Measurements from ENCODE around the gene ATAD2B.
"Not testable (repeated sequence)": the region's sequence is repeated elsewhere in the genome, so short reads cannot be mapped to it uniquely, and the experiment has no call there.

Gene ATAD2B

DNA sequence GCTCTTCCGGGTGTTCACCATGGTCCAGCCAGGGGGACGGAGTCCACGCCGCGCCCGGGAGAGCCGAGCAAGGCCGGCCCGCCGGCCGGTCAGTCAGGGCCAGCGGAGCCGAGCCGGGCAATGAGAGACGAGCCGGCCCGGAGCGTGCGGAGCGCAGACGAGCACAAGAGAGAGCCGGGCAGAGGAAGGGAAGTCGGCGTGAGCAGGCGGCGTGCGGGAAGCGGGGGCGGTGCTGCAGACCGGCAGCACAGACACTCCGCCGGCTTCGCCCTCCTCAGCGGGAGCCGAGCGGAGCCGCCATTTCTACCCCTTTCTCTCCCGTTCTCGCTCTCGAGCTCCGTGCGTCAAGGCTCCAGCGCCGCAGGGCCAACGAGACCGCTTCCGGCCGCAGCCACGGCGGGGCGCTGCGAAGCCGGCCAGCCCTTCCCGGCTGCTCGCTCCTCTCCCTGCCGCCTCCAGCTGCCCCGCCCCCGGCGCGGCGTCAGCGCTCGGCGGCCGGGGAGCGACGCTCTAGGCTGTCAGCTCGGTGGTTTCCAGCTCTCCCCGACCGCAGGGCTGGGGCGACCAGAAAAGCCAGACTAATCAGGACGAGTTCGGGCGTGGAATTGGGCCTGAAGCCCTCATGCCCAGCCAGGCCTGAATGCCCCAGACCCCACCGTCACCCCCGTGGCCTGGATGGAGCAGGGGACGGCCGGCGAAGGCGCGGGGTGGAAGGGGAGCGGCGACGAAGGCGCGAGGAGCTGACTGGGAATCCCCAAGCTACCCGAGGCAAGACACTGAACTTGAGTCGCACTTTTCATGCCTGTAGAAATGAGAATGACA lies at the start of gene ATAD2B:
TSS of gene ATAD2B (minus strand) at position 374 of the 822 bp plus-strand sequence. CDS start at position 21, 353 bp downstream.
- DNase-seq (ENCODE audit: low read depth in 2 of 2, low spot score in 1 of 2) = peak; percentile 78 to 83

DNA sequence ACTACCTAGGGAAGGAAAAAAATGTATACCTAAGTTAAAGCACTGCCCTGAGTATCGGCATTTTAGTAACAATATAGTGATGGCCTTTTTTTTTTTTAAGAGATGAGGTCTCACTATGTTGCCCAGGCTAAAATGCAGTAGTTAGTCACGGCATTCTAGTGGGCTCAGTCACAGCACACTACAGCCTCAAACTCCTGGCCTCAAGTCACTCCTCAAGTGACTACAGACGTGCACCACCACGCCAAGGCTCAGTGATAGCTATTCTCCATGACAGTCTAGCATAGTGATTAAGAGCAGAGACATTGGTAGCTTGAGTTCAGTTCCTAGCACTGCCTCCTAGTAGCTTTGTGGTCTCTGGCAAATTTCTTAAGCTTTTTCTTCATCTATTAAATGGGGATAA lies 40.9 kb upstream of the ATAD2B start:
- DNase-seq (ENCODE audit: low read depth in 2 of 2, low spot score in 1 of 2) = no peak

DNA sequence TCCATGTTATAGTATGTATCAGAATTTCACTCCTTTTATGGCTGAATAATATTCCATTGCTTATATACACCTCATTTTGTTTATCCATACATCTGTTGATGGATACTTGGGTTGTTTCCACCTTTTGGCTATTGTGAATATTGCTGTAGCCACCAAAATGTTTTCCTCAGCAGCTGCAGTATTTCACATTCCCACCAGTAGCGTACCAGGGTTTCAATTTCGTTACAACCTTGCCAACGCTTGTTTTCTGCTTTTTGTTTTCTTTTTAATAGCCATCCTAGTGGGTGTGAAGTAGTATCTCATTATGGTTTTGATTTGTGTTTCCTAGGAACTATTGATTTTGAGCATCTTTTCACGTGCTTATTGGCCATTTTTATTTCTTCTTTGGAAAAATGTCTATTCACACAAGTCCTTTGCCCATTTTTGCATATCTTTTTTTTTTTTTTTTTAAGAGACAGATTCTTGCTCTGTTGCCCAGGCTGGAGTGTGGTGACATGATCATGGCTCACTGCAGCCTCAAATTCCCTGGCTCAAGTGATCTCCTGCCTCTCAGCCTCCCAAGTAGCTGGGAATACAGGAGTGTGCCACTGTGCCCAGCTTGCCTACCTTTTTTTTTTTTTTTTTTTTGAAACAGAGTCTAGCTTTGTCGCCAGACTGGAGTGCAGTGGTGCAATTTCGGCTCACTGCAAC lies 27.5 kb upstream of the ATAD2B start:
- DNase-seq (ENCODE audit: low read depth in 2 of 2, low spot score in 1 of 2) = no peak

DNA sequence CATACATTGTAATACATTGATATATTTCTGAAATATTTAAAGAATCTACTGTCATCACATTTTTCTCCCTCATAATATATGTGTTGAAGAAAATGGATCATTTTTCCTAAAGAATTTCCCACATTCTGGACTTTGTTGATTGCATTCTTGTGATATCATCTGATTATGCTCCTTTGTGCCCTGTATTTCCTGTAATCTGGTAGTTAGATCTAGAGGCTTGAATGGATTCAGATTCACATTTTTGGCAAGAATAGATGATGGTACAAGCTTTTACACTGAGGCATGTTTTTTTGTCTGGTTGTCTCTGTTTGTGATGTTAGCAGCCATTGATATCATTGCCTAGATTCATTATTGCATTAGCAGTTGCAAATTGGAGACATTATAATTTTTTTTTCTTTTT lies 26.7 kb upstream of the ATAD2B start:
- no peak for DNase-seq (ENCODE audit: low read depth in 2 of 2, low spot score in 1 of 2)

DNA sequence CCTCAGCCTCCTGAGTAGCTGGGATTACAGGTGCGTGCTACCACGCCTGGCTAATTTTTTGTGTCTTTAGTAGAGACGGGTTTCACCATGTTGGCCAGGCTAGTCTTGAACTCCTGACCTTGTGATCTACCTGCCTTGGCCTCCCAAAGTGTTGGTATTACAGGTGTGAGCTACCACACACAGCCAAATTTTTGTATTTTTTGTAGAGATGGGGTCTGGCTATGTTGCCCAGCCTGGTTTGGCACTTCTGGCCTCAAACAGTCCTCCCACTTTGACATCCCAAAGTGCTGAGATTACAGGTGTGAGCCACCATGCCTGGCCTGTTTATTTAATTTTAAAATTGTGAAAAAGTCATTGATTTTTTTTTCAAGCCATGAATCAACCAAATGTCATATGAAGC lies 25.6 kb upstream of the ATAD2B start:
- not testable (repeated sequence) for DNase-seq (ENCODE audit: low read depth in 2 of 2, low spot score in 1 of 2)

DNA sequence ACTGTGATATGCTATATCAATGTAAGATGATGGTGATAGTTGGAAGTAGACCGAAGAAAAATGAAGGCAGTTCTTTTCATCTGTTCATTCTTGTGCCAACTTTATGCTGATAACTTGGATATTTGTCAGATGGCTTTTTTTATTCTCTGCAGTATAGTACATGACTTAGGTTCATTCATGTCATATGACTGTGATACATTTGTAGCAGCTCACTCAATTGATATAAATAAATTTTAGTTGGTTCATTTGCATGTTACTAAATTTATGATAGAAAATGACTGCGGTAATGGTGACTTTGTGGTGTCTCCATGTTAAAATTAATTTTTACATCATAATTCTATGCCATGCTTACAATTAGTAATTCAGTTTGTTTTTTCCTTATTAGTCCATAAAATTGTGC lies 20.4 kb upstream of the ATAD2B start:
- no peak for DNase-seq (ENCODE audit: low read depth in 2 of 2, low spot score in 1 of 2)

DNA sequence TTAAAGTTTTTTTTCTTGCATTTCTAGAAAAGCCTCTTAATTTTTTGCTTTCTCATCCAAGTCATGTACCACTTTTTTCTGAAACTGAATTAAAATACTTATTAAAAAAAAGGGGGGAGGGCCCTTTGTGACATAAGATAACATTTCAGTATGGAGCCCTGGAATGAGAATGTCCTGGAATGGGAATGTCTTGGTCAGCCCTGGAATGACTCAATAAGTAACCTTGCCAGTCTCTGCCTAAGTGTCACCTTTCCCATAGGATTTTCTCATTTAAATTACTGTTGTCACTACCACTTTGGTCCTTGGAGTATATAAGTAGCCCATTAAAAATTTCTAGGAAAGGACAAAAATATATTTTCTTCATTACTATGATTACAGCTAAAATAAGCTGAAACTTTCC lies 18.1 kb upstream of the ATAD2B start:
- no peak for DNase-seq (ENCODE audit: low read depth in 2 of 2, low spot score in 1 of 2)

DNA sequence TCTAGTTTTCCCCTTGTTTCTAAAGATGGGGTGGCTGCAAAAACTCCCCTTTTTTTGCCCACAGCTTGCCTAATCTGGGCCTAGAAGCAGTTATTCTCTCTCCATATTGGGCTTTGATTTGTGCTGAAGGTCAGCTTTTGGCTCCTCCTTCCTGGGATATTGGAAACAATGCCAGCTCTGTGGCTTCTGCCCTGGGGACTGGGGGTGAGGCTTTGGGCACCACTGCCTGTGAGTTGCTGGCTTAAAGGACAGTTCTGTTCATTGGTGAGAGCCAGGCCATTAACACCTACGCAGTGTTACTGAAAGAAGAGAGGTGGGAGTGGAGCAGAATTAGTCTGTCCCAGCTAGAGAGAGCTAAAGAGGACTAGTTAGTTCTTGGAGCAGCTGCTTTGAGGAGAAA lies 17.6 kb upstream of the ATAD2B start:
- DNase-seq (ENCODE audit: low read depth in 2 of 2, low spot score in 1 of 2) = no peak

DNA sequence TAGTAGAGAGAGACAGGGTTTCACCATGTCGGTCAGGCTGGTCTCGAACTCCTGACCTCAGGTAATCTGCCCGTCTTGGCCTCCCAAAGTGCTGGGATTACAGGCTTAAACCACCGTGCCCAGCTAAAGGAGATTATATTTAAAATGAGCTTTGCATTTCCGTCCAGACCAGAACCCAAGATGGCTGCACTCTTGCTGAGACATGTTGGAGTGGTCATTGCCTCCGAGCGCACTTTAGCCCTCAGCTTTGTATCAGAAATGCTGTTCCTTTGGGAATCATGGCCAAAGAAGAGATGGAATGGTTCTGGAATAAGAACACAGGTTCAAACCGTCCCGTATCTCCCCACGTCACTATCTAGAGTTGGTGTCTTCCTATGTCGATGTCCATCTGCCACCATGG lies 16.7 kb upstream of the ATAD2B start:
- DNase-seq (ENCODE audit: low read depth in 2 of 2, low spot score in 1 of 2) = no peak

DNA sequence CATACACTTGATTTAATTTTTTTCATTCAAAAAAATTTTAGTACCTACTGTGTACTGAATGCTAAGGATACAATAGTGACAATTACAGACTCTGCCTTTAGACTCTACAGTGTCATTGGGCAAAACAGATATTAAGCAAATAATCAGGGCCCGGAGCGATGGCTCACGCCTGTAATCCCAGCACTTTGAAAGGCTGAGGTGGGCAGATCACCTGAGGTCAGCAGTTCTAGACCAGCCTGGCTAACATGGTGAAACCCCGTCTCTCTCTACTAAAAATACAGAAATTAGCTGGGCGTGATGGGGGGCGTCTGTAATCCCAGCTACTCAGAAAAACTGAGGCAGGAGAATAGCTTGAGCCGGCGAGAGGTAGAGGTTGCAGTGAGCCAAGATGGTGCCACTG lies 14.7 kb upstream of the ATAD2B start:
- no peak for DNase-seq (ENCODE audit: low read depth in 2 of 2, low spot score in 1 of 2)

DNA sequence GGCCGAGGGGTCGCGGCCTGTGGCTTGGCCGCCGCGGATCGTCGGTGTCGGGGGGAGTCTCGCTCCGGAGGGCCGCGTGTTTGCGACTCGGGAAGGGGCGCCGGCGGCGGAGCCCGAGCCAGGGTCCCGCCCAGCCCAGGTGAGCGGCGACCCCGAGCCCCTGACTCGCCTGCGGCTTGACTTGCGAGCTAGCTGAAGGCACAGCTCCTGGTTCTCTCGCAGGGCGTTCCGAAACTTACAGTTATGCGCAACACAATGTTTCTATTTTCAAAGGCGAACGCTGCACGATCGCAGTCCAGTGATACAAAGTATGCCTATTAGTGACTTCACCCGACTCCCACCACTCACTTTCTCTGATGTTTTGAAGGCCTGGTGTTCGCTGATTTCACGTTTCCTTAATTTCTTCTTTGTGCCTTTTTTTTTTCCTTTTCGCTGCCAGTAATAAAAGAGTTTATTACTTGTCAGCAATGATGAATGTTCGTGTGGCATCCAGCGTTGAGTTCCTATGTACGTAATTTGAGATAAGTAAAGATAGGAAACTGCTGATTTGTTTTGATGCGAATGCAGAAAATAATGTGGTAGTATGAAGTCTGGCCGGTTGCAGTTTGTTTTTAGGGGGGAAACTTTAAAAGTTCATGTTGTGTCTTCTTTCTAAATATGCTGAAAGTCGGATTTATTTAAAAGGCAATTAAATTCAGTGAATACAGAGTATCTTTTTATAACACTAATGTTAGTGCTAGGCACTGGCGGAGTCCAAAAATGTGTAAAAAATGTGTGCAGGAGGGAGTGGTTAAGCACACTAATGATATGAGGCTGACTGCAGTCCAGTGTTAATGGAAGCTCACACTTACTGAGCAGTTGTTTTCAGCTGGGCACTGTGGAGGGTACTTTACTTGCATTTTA lies 14.0 kb upstream of the ATAD2B start:
- DNase-seq (ENCODE audit: low read depth in 2 of 2, low spot score in 1 of 2) = peak in 1 of 2 donors; percentile 4

DNA sequence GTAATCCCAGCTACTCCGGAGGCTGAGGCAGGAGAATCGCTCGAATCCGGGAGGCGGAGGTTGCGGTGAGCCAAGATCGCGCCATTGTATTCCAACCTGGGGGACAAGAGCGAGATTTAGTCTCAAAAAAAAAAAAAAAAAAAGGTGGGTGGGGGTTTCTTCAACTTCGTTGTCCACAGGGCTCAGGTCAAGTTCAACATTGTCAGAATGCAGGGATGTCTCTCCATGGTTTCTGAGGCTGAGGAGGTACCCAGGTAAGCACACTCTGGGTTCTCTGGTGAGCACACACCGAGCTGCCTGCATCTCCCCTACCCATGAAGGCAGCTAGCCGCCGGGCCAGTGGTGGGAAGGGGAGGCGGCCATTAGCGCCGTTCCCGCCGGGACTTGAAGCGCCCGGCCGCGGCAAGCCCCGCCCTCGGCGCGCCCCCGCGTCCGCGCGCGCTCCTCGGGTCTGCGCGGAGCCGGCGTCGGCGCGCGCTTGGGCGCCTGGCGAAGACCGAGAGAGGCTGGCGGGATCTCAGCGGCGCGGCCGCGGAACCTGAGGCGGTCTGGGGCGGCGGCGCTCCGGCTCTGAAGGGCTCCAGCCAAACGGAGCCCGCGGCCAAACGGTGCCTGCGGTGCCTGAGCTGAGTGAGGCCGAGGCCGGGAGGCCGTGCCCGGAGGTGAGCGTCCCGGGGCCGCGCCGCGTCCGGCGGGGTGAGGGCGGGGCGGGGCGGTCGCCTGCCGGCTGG lies 13.2 kb upstream of the ATAD2B start, which contains the start of gene UBXN2A:
TSS of gene UBXN2A (plus strand) at position 477 of the 731 bp plus-strand sequence. CDS start 17,852 bp downstream, outside the sequence.
- DNase-seq (ENCODE audit: low read depth in 2 of 2, low spot score in 1 of 2) = peak; percentile 26 to 52

DNA sequence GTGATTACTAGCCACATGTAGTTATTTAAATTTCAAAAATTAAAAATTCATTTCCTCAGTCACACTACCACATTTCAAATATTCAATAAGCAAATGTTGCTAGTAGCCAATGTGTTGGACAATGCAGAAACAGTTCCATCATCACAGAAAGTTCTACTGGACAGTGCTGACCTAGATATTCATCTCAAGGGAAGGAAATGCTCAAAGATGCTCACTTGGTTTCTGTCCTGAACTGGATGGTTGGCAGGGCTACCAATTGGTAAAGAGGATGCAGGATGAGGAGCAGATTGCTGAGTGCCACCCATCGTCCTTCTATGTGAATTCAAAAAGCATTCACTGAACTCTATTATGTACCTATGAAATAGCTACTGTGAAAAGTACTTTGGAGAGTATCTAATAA lies 7.3 kb upstream of the ATAD2B start:
- no peak for DNase-seq (ENCODE audit: low read depth in 2 of 2, low spot score in 1 of 2)

DNA sequence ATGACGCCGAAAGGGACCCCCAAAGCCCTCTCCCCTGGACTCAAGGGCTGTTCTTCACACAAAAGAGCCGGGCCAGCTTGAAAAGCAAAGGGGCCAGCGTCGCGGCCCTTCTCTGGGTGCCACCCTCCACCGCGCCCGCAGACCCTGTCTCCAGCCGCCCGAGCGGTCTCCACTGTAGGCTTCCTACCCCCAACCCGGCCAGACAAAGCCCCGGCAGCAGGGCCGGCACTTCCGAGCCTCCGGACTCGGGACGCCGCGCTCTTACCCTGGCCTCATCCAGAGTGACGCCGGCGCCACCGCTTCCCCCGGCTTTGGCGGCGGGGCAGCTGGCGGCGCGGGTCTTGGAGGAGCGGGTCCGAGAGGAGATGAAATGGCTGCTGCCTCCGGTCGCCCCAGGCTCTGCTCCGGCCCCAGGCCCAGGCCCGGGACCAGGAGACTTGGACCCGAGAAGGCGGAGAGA lies 603 bp downstream of the ATAD2B start:
- no peak for DNase-seq (ENCODE audit: low read depth in 2 of 2, low spot score in 1 of 2)

DNA sequence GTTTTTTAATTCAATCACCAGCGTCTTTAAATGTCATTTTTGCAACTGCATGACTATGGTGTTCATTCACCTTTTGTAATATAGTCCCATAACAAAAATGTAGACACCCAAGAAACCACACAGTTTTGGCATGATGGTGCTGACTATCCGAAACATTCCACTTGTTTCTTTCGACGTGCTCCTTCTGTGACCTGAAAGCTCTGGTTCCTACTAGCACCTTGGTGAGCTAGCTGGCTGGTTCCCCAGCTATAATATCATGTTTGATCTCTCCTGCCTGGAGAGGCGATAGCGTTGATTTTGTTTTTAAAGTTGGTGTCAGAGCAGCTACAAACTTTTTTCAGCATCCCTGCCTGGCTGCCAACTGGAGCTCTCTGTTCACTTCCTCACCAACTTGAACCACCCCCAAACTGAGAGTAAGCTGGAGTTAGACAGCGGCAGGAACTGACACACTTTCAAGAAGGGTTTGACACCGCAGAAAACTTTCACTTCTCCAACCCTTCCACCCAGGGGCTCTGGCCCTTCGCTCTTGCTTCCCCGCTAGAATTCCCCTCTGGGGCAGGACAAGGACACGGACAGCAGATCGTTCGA lies 1.1 kb downstream of the ATAD2B start:
- peak in 1 of 2 donors; percentile 23 for DNase-seq (ENCODE audit: low read depth in 2 of 2, low spot score in 1 of 2)

DNA sequence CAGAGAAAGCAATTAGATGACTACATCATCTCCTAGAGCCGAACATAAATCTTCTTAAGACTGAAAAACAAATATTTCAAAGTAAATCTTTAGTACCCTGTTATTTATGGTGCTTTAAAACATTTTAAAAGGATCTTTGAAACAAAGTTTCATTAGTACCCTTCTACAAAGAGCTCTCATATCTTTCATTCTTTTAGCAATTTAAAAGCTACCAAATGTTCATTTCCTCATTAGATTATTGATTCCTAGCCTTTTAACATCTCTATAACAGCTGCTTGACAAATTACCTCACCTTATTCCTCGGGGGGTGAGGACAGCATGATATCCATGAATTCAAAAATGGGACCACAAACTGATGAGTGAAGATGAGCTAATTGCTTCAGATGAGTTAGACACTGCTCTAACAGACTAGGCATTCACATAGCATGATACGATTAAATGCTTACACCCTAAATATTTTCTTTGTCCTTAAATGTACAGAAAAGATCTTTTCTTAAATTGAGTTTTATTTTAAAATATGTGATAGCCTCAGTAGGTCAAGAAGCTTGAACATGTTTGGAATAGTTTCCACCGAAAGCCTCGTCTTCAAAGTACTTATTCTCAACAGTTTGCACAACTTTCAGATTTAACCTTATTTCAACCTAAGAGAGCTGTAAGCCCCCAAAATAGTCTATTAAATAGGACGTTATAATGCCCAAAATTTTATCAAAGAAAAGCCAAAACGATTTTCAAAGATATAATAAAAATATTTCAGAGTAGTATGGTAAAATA lies 2.1 kb downstream of the ATAD2B start:
- no peak for DNase-seq (ENCODE audit: low read depth in 2 of 2, low spot score in 1 of 2)

DNA sequence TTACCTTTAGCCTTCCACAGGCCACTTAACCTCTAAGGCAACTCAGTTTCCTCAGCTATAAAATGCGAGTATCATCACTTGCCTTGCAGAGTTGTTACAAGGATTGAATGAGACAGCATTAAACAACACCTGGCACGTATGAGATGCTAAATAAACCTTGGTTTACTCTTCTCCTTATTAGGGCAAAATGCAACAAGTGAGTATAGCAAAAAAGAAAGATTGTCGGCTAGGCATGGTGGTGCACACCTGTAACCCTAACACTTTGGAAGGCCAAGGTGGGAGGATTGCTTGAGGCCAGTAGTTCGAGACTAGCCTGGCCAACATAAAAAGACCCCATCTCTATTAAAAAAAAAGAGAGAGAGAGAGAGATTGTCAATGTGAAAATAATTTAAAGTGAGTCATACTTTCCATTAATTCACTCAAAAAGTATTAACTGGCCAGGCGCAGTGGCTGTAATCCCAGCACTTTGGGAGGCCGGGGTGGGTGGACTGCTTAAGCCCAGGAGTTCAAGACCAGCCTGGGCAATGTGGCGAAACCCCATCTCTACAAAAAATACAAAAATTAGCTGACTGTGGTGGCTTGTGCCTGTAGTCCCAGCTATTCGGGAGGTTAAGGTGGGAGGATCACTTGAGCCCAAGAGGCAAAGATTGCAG lies 8.0 kb downstream of the ATAD2B start:
- no peak for DNase-seq (ENCODE audit: low read depth in 2 of 2, low spot score in 1 of 2)

DNA sequence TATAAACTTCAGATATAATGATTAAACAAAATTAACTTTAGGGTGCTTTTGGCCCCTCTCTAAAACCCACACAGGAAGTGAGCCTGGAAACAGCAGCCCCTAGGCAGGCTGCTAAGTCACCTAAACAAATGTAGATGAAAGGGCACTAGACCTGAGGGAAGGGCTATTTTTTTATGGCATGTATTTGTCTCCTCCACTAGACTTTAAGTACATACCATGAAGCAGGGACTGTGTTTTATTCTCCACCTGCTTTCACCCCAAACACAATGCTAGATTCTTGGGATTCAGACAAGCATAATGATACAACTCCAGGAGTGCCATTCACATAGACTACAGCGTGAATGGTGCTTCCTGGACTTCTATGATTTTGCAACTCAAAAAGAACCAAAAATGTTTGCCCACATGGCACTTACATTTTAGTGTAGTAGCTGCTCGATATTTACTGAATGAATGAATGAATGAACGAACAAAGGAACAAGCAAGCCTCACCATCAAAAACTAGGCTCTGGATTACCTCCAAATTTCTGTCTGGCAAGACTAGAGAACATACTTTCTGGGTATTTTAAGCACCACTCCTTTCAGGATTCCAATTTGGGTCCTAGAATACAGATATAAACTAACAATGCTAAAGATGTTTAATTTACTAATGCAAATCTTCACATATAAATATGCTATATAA lies 10.1 kb downstream of the ATAD2B start:
- no peak for DNase-seq (ENCODE audit: low read depth in 2 of 2, low spot score in 1 of 2)
